Measurements from ENCODE around the gene GFPT2.

GFPT2 gene

GRCh38 chr5:180253036-180253824 lies 99.9 kb downstream of the GFPT2 start (continued):
- TF ChIP-seq, protein P1, sequence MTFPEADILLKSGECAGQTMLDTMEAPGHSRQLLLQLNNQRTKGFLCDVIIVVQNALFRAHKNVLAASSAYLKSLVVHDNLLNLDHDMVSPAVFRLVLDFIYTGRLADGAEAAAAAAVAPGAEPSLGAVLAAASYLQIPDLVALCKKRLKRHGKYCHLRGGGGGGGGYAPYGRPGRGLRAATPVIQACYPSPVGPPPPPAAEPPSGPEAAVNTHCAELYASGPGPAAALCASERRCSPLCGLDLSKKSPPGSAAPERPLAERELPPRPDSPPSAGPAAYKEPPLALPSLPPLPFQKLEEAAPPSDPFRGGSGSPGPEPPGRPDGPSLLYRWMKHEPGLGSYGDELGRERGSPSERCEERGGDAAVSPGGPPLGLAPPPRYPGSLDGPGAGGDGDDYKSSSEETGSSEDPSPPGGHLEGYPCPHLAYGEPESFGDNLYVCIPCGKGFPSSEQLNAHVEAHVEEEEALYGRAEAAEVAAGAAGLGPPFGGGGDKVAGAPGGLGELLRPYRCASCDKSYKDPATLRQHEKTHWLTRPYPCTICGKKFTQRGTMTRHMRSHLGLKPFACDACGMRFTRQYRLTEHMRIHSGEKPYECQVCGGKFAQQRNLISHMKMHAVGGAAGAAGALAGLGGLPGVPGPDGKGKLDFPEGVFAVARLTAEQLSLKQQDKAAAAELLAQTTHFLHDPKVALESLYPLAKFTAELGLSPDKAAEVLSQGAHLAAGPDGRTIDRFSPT (tag by site-specific recombination; IDR thresholded peaks at IDR 0.05) = no peak
- no peak for TF ChIP-seq ZBTB8A (tag by site-specific recombination; IDR thresholded peaks at IDR 0.05)
- no peak for TF ChIP-seq ZNF791 (tag by site-specific recombination; IDR thresholded peaks at IDR 0.05)
- TF ChIP-seq ZSCAN18 (tag by site-specific recombination; IDR thresholded peaks at IDR 0.05) = no peak
- no peak for TF ChIP-seq ZNF747 (tag by site-specific recombination; IDR thresholded peaks at IDR 0.05)
- TF ChIP-seq HOXA7 (CRISPR knock-in tag; IDR thresholded peaks at IDR 0.05; ENCODE audit: borderline replicate concordance) = no peak
- TF ChIP-seq ZNF529 (tag by site-specific recombination; IDR thresholded peaks at IDR 0.05; ENCODE audit: insufficient replicate concordance) = peak; percentile 68
- no peak for TF ChIP-seq ZEB2 (tag by site-specific recombination; IDR thresholded peaks at IDR 0.05)
- TF ChIP-seq, protein P2, sequence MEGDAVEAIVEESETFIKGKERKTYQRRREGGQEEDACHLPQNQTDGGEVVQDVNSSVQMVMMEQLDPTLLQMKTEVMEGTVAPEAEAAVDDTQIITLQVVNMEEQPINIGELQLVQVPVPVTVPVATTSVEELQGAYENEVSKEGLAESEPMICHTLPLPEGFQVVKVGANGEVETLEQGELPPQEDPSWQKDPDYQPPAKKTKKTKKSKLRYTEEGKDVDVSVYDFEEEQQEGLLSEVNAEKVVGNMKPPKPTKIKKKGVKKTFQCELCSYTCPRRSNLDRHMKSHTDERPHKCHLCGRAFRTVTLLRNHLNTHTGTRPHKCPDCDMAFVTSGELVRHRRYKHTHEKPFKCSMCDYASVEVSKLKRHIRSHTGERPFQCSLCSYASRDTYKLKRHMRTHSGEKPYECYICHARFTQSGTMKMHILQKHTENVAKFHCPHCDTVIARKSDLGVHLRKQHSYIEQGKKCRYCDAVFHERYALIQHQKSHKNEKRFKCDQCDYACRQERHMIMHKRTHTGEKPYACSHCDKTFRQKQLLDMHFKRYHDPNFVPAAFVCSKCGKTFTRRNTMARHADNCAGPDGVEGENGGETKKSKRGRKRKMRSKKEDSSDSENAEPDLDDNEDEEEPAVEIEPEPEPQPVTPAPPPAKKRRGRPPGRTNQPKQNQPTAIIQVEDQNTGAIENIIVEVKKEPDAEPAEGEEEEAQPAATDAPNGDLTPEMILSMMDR (tag by site-specific recombination; IDR thresholded peaks at IDR 0.05) = no peak
- no peak for TF ChIP-seq ZNF830 (tag by site-specific recombination; IDR thresholded peaks at IDR 0.05; ENCODE audit: low read depth)
- no peak for TF ChIP-seq IKZF3 (tag by site-specific recombination; IDR thresholded peaks at IDR 0.05)
- no peak for TF ChIP-seq ZBTB7A (tag by site-specific recombination; IDR thresholded peaks at IDR 0.05; ENCODE audit: low read depth)
- no peak for TF ChIP-seq EGR2 (tag by site-specific recombination; IDR thresholded peaks at IDR 0.05; ENCODE audit: low read depth)
- TF ChIP-seq MZF1 (tag by site-specific recombination; IDR thresholded peaks at IDR 0.05; ENCODE audit: borderline replicate concordance) = no peak
- no peak for TF ChIP-seq KLF9 (tag by site-specific recombination; IDR thresholded peaks at IDR 0.05; ENCODE audit: low read depth)
- TF ChIP-seq ZNF530 (tag by site-specific recombination; IDR thresholded peaks at IDR 0.05; ENCODE audit: low read depth) = no peak
- TF ChIP-seq HOXC10 (CRISPR knock-in tag; IDR thresholded peaks at IDR 0.05) = no peak
- TF ChIP-seq ZNF624 (tag by site-specific recombination; IDR thresholded peaks at IDR 0.05) = no peak
- no peak for TF ChIP-seq ZNF184 (tag by site-specific recombination; IDR thresholded peaks at IDR 0.05)

- CTCF ChIA-PET = no interaction called here
- peaks cover 4 to 81% of the 10 kb centered on the region in 2 experiments for H3K36me3 ChIP-seq (ENCODE audit: control insufficient read depth in 2 of 2, insufficient read depth in 1 of 2, low read length in 2 of 2)
- no peaks in the 10 kb centered on the region for H3K4me1 ChIP-seq (ENCODE audit: control insufficient read depth, insufficient read depth, low read length)
- TF ChIP-seq, protein P3, sequence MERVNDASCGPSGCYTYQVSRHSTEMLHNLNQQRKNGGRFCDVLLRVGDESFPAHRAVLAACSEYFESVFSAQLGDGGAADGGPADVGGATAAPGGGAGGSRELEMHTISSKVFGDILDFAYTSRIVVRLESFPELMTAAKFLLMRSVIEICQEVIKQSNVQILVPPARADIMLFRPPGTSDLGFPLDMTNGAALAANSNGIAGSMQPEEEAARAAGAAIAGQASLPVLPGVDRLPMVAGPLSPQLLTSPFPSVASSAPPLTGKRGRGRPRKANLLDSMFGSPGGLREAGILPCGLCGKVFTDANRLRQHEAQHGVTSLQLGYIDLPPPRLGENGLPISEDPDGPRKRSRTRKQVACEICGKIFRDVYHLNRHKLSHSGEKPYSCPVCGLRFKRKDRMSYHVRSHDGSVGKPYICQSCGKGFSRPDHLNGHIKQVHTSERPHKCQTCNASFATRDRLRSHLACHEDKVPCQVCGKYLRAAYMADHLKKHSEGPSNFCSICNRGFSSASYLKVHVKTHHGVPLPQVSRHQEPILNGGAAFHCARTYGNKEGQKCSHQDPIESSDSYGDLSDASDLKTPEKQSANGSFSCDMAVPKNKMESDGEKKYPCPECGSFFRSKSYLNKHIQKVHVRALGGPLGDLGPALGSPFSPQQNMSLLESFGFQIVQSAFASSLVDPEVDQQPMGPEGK (tag by site-specific recombination; IDR thresholded peaks at IDR 0.05) = no peak
- POLR2A ChIA-PET = no interaction called here
- H3K4me3 ChIP-seq (ENCODE audit: low read depth, low read length) = no peak overlapping the region
- H3K9me3 ChIP-seq (ENCODE audit: control insufficient read depth, insufficient read depth, low read depth, low read length) = no peaks in the 10 kb centered on the region; the same call in 1 of the 2 replicates
- no peak overlapping the region for H3K27ac ChIP-seq (ENCODE audit: extremely low read depth, low read depth, low read length)
Observed at GRCh38 chr5:180251887-180252286, 101.2 kb downstream of the GFPT2 start.

All from HEK293 (cell line).